T-helper 1 cell (primary cell): Measurements from ENCODE around the gene DNAI4.
"Not testable (repeated sequence)": the region's sequence is repeated elsewhere in the genome, so short reads cannot be mapped to it uniquely, and the experiment has no call there.

Experiments used
- DNase-seq, 5 donors: peaks; one replicate each; pipeline ENCODE4 v3.0.0-alpha.2; 2012 to 2020

DNAI4 gene

DNA sequence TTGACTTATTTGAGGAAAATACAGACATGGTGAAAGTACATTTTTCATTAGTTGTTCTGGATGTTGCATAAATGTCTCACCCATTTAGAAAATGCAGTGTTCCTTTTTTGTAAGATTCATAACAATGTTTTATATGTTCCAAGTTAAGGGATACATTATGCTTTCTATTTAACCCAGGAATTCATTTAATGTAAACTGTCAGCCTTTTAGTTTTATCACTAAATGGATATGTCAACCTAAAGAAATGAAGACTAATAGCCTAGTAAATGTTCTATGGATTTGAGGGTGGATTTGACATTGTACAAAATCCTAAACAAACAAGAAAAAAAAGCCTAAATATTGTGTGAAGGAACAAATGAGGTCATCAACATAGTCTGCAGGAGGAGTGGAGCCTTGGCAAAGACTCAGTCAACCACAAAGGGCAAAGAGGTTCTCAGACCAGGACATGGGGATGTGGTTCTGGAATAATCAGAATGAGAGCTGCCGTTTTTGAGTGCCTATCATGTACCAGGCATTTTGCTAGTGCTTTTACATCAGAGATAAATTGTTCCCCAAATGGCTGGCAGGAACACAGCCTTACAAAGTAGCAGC lies 114.8 kb downstream of the DNAI4 start:
- no peak for DNase-seq

DNA sequence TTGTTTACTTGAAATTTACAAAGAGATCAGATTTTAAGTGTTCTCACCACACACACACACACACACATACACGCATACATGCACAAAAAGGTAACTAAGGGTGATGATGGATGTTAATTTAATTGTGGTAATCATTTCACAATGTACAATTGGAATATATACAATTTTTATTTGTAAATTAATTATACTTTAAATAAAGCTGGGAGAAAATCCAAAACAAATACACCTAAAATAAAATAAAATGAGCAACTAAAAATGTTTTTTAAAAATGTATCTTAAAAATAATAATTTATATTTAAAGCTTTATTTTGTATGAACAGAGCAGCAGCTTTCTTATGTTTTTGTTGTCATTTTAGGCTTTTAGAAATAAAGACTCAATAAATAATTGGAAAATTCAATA lies 115.4 kb downstream of the DNAI4 start:
- no peak for DNase-seq

DNA sequence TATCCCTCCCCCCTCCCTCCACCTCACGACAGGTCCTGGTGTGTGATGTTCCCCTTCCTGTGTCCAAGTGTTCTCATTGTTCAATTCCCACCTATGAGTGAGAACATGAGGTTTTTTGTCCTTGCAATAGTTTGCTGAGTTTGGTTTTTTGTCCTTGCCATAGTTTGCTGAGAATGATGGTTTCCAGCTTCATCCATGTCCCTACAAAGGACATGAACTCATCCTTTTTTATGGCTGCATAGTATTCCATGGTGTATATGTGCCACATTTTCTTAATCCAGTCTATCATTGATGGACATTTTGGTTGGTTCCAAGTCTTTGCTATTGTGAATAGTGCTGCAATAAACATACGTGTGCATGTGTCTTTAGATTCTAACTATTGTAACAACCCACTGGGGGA lies 128.8 kb downstream of the DNAI4 start:
- DNase-seq, result not testable (repeated sequence)

DNA sequence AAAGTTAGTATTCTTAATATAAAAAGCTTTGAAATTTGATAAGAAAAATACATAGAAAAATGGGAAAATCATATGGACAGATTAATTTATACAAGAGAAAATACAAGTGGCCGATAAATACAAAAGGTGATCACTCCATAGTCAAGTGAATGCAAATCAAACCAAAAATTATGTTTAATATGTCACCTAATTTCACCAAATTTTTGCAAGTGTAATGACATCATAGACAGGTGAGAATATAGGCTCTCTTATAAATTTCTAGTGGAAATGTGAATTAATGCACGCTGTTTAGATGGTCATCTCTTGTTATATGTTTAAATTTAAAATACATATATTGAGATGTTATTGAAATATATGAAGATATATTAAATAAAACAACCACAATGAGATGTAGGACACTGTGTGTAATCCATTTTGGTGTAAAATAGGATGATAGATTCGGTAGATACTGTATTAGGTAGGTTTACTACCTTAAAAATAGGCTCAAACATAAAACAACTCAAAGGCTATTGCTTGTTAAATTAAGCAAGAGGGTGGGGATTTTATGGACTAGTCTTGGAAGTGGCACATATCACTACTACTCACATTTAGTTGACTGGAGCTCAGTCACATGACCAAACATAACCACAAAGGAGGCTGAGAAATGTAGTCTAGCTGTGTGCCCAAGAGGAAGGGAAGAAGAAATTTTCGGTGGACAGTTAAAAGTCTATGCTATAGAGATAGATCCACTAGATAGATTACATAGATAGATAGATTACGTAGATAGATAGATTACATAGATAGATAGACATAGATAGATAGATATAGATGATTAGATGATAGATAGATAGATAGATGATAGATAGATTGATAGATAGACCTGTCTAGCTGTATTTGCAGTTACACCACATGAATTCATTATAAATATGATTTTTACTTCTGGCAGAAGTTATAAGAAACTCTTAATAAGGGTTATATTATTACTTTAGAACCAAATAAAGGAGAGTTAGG lies 132.7 kb downstream of the DNAI4 start:
- DNase-seq, result no peak

DNA sequence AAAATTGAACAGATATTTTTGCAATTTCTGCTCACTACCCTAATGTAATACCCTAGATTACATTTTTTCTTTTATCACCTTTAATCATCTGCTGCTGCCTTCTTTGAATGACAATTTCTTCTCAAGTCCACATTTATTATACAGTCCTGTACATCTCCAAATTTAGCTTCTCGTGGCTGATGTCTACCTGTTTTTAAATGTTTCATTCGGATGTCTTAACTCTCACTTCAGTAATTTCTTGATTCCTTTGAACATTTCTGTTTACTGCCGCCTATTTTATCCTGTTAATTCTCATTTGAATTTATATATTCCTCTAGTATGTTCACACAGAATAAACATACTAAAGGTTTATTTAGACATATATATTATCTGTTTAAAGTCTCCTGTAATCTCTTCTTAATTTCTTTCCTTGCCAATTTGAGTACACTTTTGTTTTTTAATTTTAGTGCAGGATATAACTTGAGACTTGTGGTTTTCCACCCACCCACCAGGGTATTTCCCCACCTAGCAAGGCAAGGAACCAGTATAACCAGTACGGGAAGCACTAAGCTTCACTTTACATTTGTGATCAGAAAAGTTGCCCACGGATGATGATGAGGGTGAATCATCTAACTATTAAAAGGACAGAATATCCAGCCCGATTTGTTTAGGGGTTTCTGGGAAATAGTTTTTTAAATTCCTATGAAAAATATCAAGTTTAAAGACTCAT lies 136.3 kb downstream of the DNAI4 start:
- DNase-seq, result peak in 3 of 5 donors; percentile 4 to 37 (median 7)

DNA sequence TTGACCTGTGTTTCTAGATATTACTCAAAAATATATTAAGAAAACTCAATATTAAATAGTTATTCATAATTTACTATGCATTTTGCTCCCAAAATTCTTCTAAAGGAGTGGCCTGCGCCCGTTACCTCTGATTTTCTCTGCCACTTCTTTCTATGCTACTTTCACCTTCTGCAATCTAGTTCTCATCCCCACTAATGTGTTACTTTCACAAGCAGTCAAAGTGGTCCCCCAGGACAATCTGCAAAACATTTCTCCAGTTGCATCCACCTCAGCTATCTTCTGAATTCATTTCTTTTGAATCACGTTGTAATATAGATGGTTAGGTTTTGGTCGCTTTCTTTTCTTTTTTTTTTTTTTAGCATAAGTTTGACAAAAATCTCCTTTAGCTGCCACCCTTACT lies 137.0 kb downstream of the DNAI4 start:
- no peak for DNase-seq

DNA sequence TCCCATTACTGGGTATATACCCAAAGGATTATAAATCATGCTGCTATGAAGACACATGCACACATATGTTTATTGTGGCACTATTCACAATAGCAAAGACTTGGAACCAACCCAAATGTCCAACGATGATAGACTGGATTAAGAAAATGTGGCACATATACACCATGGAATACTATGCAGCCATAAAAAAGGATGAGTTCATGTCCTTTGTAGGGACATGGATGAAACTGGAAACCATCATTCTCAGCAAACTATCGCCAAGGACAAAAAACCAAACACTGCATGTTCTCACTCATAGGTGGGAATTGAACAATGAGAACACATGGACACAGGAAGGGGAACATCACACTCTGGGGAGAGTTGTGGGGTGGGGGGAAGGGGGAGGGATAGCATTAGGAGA lies 138.9 kb downstream of the DNAI4 start:
- DNase-seq, result not testable (repeated sequence)

DNA sequence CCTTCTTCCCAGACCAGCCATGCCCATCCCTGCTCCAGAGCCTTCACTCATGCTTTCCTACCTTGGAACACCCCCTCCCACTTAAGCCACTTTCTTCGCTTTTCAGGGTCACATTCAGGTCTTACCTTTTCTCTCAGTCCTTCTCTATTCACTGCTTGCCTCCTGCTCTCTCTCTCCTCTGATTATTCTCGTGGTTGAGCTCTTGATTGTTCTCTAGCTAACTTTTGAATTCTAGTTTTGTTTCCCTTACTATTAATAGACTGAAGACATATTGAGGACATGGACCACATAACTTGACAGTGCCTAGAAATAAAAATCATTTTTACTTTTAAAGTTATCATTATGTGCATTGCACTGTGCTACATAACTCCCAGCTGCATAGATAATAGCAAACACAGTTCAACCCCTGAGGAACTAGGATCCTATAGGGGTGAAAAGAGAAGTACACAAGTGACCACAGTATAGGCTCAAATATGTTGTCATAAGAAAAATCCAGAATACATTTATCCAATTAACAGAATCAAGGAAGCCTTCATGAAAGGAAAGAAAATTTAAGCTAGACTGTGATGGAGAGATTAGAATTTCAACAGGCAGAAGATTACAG lies 145.1 kb downstream of the DNAI4 start:
- no peak for DNase-seq

DNA sequence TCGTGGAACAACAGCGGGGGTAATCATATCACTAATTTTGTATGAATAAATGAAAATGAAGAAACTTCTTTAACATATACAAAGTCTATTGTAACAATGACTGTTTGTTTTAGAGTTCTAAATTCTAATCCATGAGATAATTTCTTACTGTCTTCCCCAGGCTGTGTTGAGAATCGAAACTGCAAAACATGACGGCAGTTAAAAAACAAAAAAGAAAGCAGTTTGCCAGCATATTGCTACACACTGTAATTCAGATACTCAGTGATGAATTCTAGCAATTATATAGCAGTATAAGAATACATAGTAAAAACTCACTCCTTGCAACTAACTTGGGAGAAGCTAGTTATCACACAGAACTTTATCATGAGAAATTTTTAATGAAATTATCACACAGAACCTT lies 145.7 kb downstream of the DNAI4 start:
- no peak for DNase-seq

DNA sequence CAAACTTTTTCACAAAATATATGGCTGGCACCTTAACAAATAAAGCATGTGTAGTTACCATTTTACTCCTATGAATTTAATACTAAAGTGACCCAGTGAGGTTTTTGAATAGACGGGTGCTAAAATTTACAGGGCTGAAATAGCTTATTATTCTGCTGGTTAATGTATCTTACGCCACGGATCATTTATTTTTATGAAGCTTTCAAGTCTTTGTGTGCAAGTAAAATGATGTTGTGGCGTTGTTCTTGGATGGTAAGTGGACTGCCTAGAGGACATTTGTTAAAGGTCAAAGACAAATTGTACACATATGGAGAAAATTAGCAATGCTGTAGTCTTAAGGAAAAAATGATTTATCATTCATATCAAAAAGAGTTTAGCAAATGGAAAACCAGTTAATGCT lies 146.4 kb downstream of the DNAI4 start:
- no peak for DNase-seq

DNA sequence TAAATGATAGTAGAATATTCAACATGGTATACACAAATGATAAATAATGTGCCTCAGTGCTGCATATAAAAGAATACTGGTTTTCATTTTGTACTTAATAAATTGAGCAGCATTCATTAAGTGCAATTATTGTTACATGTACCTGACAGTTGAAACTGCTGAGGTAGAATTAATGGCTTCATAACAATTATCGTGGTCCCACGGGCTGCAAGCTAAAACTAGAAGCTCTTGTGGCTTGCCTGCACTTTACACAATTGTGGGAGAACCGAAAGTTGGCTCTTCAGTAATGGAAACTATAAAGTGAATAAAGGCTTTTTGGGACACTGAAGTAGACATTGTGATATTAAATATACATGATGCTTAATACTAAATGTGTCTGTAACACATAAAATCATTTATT lies 146.8 kb downstream of the DNAI4 start:
- no peak for DNase-seq

DNA sequence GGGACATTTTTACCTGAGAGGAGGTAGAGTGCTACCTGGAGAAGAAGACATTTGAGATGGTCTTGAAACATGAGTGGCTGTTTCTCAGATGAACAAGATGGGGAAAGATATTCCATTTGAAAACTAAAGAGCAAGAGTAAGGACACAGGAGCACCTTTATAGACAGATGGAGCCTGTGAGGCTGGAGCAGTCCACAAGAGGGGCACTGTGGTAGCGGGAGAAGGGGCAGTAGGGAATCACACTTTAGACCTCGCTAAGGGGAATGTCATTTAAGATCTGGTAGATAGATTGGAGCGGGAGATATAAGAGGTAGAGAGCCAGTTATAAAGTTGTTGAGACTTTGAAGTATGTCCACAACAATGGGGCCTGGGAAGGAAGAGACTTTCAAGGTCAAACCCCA lies 149.0 kb downstream of the DNAI4 start:
- DNase-seq, result no peak

DNA sequence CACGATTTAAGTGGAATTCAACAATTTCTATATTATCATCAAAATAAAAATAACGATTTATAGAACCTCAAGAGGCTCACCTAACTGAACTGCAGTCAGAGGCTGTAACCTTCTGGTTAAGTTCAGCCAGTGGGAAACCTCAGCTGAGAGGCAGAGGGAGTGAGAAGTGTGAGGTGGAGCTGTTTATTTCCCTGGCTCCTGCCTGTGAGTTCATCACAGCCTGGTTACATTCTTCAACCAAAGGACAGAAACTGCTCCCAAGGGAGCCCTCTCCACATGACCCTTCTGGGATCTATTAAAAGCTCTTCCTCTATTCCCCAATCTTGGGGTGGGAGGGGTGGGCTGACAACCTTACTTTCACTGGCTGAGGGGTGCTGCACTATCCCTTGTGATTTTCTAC lies 150.2 kb downstream of the DNAI4 start:
- no peak for DNase-seq

DNA sequence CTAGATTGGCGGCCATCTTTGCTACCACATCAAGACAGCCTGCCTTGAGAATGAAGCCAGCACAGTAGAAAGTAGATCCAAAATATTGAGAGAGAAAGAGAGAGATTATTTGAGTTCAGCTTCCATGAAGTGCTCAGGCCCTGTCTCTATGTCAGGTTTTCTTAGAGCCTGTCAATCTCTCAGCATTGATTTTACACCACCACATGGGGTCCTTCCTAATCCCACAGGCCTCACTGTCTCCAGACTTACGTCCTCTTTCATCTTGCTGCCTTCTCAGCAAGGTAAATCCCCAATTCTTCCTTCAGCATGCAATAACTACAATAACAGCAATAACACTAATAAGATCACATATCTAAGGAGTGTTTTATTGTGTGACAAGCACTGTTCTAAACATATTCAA lies 151.4 kb downstream of the DNAI4 start:
- DNase-seq, result no peak

DNA sequence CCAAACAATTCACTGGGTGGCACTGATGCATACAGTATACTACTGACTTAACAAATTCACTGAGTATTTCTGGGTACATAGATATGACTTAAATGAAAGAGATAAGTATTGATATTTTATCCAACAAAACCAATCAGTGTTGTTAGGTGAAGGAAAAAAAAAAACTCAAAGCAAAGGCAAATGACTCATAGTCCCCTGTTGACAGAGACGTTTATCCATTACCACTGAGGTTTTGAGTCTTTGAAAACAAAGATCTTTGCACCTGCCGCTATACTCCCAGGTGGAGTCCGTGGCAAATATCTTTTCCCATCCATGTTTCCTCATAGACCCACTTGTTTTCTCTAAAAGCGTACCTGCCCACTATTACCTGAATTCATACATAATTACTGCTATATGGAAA lies 154.0 kb downstream of the DNAI4 start:
- no peak for DNase-seq

DNA sequence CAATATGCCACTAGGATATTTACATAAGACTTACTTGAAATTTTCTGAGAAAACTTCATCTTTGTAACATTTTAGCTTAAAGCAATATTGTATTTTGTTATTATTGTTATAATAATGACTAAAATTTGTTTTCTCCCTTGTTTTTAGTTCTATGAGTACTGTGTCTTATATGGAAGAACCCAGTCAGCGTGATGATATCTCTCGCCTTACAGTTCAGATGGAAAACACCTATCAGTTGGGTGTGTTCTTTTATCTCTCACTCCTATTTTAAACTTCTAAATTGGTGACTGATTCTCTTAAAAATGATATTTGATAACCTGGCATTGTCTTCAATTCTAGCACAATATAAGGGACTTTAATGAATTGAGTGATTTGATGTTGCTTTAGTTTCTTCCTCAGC lies 154.4 kb downstream of the DNAI4 start:
- DNase-seq, result no peak

DNA sequence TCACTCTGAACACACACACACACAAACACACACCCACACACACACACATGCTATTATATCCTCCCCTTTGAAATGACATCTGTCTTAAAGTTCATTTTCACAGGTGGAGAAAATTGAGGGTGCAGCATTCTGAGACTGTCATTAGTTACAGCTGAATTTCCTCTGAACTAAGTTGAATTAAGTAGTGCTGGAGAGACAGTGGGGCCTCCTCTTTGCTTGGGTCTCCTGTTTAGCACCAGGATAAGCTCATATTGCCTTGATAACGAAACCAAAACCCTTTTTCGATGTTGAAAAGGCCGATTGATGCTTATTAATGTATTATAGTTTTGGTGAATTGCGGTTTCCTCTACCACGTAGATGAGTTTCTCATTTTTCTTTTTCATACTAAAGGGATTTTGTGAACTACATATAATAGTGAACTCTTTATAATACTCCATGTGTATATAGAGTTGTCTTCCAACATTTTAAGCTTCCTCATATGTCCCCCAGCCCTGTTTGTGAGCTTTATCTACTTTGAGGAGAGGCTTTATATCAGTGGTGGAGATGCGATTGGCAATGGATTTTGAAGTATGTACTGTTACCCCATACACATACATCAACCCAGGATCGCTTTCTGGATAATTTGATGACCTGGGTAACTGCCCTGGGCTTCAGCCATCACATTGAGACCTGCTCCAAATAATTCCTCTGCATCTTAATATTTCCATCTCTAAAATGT lies 155.0 kb downstream of the DNAI4 start:
- DNase-seq, result peak in 2 of 5 donors; percentile 8 to 56

DNA sequence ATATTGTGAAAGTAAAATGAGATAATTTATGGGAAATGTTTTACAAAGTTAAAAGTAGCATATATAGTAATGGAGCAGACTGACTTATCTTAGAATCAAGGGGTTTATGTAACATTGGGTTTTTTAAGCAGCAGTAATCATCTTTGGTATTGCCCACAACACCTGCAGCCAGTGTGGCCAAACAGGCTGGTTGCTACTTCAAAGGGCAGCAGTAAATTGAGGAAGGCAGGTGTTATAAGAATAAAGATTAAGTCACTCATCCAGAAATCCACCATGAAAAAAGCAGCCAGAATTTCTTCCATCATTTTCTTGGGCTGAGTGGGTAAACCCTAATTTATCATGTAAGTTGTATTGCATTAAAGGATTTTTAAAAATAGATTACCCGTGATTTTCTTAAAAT lies 155.7 kb downstream of the DNAI4 start:
- DNase-seq, result no peak

DNA sequence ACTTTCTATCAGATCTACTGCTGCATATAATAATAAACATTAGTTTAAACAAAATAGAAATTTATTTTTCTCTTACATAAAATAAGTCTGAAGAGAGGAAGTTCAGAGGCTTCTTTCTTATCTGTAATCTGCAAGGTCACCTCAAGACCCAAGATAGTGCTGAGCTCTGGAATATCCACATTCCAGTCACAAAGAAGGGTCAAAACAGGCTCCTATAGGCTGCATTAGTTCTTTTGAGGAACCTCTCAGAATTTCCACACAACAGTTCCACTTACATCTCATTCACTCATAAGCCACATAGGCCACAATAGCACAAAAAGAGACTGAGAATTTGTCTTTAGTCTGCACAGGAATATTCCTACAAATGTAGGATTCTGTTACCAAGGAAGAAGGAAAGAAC lies 157.0 kb downstream of the DNAI4 start:
- no peak for DNase-seq

DNA sequence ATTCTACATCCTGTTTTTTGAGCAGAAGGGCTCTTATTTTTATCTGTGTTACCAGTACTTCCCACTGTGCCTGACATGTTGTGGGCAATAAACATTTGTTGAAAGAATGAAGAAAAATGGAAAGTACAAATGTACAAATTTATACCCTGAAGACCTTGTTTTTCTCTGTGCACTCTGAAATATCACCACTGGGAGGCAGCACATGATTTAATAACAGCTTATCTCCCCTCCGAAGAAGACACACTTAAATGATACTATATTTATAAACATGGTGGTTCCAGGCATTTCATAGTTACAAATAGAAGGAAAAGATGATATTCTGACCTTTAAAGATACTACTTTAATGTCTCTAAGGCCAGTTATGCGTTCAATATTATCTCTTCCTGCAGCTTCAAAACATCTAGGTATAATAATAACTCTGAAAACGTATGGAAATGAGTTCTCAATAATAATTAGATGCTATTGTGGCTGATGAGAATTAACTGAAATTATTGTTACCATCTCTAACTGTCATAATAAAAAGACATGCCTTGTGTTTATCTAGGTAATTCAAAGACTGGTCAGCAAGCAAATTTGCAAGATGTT lies 159.6 kb downstream of the DNAI4 start:
- DNase-seq, result peak in 4 of 5 donors; percentile 10 to 56 (median 36)
